H1 (cell line): ENCODE results near the gene KLHL28. TPM values are rescaled to one million over a fixed set of nuclear protein-coding genes. Genes with fewer than 3 reads are reported as not detected.

ENCODE experiments used
- CTCF ChIA-PET: fragments of 300-600 bp; sonication (Branson Sonifier 250); formaldehyde crosslinking; loops from one replicate; lab custom pipeline; 2021; ENCODE audit not compliant: partially characterized antibody; lab: Charles Lee
- POLR2A ChIA-PET: fragments of 300-600 bp; sonication (Branson Sonifier 250); formaldehyde crosslinking; loops from one replicate; lab custom pipeline; 2021; ENCODE audit warnings: inconsistent platforms; ENCODE audit not compliant: partially characterized antibody; lab: Charles Lee
- DNase-seq, 2 experiments: peaks; one replicate each; pipeline versions ENCODE4 v3.0.0 to v3.0.0-alpha.2; 2010 to 2022; ENCODE audit warnings: low spot score in 2 of 2, low read depth in 1 of 2, mixed read lengths in 1 of 2
- FAIRE-seq: peaks from 2 replicates; lab custom pipeline; 2011; peaks lifted over from hg19 to GRCh38; lab: Jason Lieb, UNC
- H2AFZ ChIP-seq: 2 replicates; pipeline ENCODE4 v1.8.1; 2012; ENCODE audit warnings: low read length, inconsistent platforms
- H2AK5ac ChIP-seq: 2 replicates; pipeline ENCODE4 v1.6.1; 2013; ENCODE audit warnings: low read depth, low read length
- H2BK120ac ChIP-seq: replicated peaks from 2 replicates; pipeline ENCODE3; 2013; ENCODE audit warnings: low read depth, low read length, inconsistent platforms
- H2BK12ac ChIP-seq: 2 replicates; pipeline ENCODE4 v1.6.1; 2013; ENCODE audit warnings: low read depth, low read length
- H2BK15ac ChIP-seq: 2 replicates; pipeline ENCODE4 v1.6.1; 2013; ENCODE audit warnings: low read length
- H2BK20ac ChIP-seq: 2 replicates; pipeline ENCODE4 v1.6.1; 2013; ENCODE audit warnings: low read length
- H2BK5ac ChIP-seq: 2 replicates; pipeline ENCODE4 v1.6.1; 2013; ENCODE audit warnings: low read depth, low read length
- H3K14ac ChIP-seq: 2 replicates; pipeline ENCODE4 v1.6.1; 2013; ENCODE audit warnings: inconsistent platforms; ENCODE audit not compliant: insufficient read length
- H3K18ac ChIP-seq: 2 replicates; pipeline ENCODE4 v1.6.1; 2013; ENCODE audit warnings: low read length; ENCODE audit errors: extremely low read depth
- H3K23ac ChIP-seq: 2 replicates; pipeline ENCODE4 v1.6.1; 2013; ENCODE audit warnings: inconsistent platforms; ENCODE audit not compliant: insufficient read length
- H3K23me2 ChIP-seq: 2 replicates; pipeline ENCODE4 v1.6.1; 2013; ENCODE audit warnings: low read depth, low read length
- H3K27ac ChIP-seq: 2 replicates; pipeline ENCODE4 v1.6.1; 2011; ENCODE audit warnings: low read depth, low read length, inconsistent platforms
- H3K27me3 ChIP-seq, 4 experiments: replicated peaks in 1 of 4; 1 replicate in 1 of 4; 2 replicates in 3 of 4; pipeline versions ENCODE4 v1.6.1 to v1.8.1; 2011 to 2013; ENCODE audit warnings: low read length in 3 of 4, mild to moderate bottlenecking in 3 of 4, inconsistent platforms in 2 of 4, mixed read lengths in 2 of 4, moderate library complexity in 1 of 4; ENCODE audit not compliant: control insufficient read depth in 3 of 4, insufficient read depth in 3 of 4; ENCODE audit errors: extremely low read depth in 1 of 4
- H3K36me3 ChIP-seq, 4 experiments: 2 replicates each; pipeline versions ENCODE4 v1.6.1 to v1.8.1; 2011 to 2013; ENCODE audit warnings: mild to moderate bottlenecking in 4 of 4, low read length in 3 of 4, moderate library complexity in 2 of 4, control low read depth in 1 of 4, inconsistent platforms in 1 of 4; ENCODE audit not compliant: insufficient read depth in 4 of 4, control insufficient read depth in 2 of 4
- H3K4ac ChIP-seq: replicated peaks from 2 replicates; pipeline ENCODE3; 2013; ENCODE audit warnings: low read length, low read depth, mixed read lengths, inconsistent platforms; ENCODE audit not compliant: insufficient read length
- H3K4me1 ChIP-seq, 4 experiments: replicated peaks in 1 of 4; 1 replicate in 1 of 4; 2 replicates in 3 of 4; pipeline versions ENCODE4 v1.6.1 to v1.8.1; 2011 to 2013; ENCODE audit warnings: low read length in 3 of 4, inconsistent platforms in 2 of 4, mixed read lengths in 1 of 4; ENCODE audit not compliant: insufficient read depth in 4 of 4, control insufficient read depth in 3 of 4
- H3K4me2 ChIP-seq, 2 experiments: 2 replicates each; pipeline versions ENCODE4 v1.6.1 to v1.8.1; 2011 to 2013; ENCODE audit warnings: low read depth in 2 of 2, low read length in 2 of 2, control low read depth in 1 of 2, inconsistent platforms in 1 of 2, mild to moderate bottlenecking in 1 of 2; ENCODE audit not compliant: insufficient read depth in 1 of 2
- H3K4me3 ChIP-seq, 4 experiments: fragments of 200-600, 300-600 bp in 1 of 4; sonication (generic), shearing (Covaris generic), sonication (Bioruptor Twin) in 1 of 4; 2 replicates each; pipeline versions ENCODE4 v1.5.1 to v1.8.1; 2011 to 2016; ENCODE audit warnings: low read length in 4 of 4, low read depth in 3 of 4, control low read depth in 2 of 4, inconsistent platforms in 2 of 4, mild to moderate bottlenecking in 2 of 4, mixed read lengths in 1 of 4, moderate library complexity in 1 of 4; ENCODE audit not compliant: insufficient read depth in 2 of 4; ENCODE audit errors: extremely low read depth in 1 of 4
- H3K56ac ChIP-seq: replicated peaks from 2 replicates; pipeline ENCODE3; 2013; ENCODE audit warnings: low read depth, mild to moderate bottlenecking, mixed read lengths, low read length, inconsistent platforms; ENCODE audit not compliant: insufficient read length
- H3K79me1 ChIP-seq: 2 replicates; pipeline ENCODE4 v1.6.1; 2013; ENCODE audit warnings: low read depth, low read length, control low read depth
- H3K79me2 ChIP-seq, 2 experiments: 2 replicates each; pipeline versions ENCODE4 v1.6.1 to v1.8.1; 2012 to 2013; ENCODE audit warnings: low read length in 2 of 2, mild to moderate bottlenecking in 2 of 2, inconsistent platforms in 1 of 2; ENCODE audit not compliant: insufficient read depth in 2 of 2, control insufficient read depth in 1 of 2
- H3K9ac ChIP-seq, 4 experiments: replicated peaks in 1 of 4; 1 replicate in 1 of 4; 2 replicates in 3 of 4; pipeline versions ENCODE4 v1.6.1 to v1.8.1; 2011 to 2013; ENCODE audit warnings: low read depth in 3 of 4, low read length in 3 of 4, control low read depth in 2 of 4, mild to moderate bottlenecking in 2 of 4, moderate library complexity in 2 of 4, inconsistent platforms in 1 of 4; ENCODE audit errors: extremely low read depth in 1 of 4
- H3K9me3 ChIP-seq, 2 experiments: 2 replicates each; pipeline versions ENCODE4 v1.6.1 to v1.8.1; 2012 to 2013; ENCODE audit warnings: mild to moderate bottlenecking in 2 of 2, moderate library complexity in 2 of 2, control low read depth in 1 of 2, inconsistent platforms in 1 of 2, low read depth in 1 of 2, low read length in 1 of 2, mixed read lengths in 1 of 2; ENCODE audit not compliant: insufficient read depth in 2 of 2
- H4K20me1 ChIP-seq, 2 experiments: replicated peaks in 1 of 2; 2 replicates each; pipeline versions ENCODE3 to v1.8.1; 2011 to 2013; ENCODE audit warnings: inconsistent platforms in 2 of 2, low read length in 2 of 2, mild to moderate bottlenecking in 1 of 2; ENCODE audit not compliant: insufficient read depth in 2 of 2, control insufficient read depth in 1 of 2
- H4K5ac ChIP-seq: 2 replicates; pipeline ENCODE4 v1.6.1; 2013; ENCODE audit warnings: low read length, low read depth, mixed read lengths, inconsistent platforms; ENCODE audit not compliant: insufficient read length
- H4K8ac ChIP-seq: 2 replicates; pipeline ENCODE4 v1.8.0; 2013; ENCODE audit warnings: mild to moderate bottlenecking, moderate library complexity, low read length, inconsistent platforms; ENCODE audit not compliant: insufficient read depth; ENCODE audit errors: extremely low read depth
- H4K91ac ChIP-seq: replicated peaks from 2 replicates; pipeline ENCODE3; 2013; ENCODE audit warnings: low read length, mixed read lengths, inconsistent platforms; ENCODE audit not compliant: insufficient read length
- CEBPB ChIP-seq: IDR thresholded peaks from 2 replicates; pipeline ENCODE4 v1.6.1; 2012; ENCODE audit warnings: low read depth, low read length
- EZH2 ChIP-seq: fragments of 200-600 bp; sonication (generic); IDR thresholded peaks from 2 replicates; pipeline ENCODE4 v1.7.1; 2012; ENCODE audit warnings: low read depth, mild to moderate bottlenecking, moderate library complexity, low read length, inconsistent platforms; ENCODE audit not compliant: severe bottlenecking
- MAX ChIP-seq: IDR thresholded peaks from 2 replicates; pipeline ENCODE4 v1.6.1; 2012; ENCODE audit warnings: inconsistent platforms
- POU5F1 ChIP-seq: IDR thresholded peaks from 2 replicates; pipeline ENCODE4 v1.6.1; 2011; ENCODE audit warnings: low read depth, mild to moderate bottlenecking, low read length, moderate library complexity
- RAD21 ChIP-seq, 2 experiments: IDR thresholded peaks in 1 of 2; conservative IDR thresholded peaks in 1 of 2; 2 replicates each; pipeline ENCODE4 v1.6.1; 2011; ENCODE audit warnings: low read depth in 2 of 2, low read length in 2 of 2, improper control_type of control experiment in 1 of 2, inconsistent platforms in 1 of 2, mild to moderate bottlenecking in 1 of 2, moderate library complexity in 1 of 2
- WGBS, 2 experiments: shearing (Covaris generic) in 1 of 2; methylation state at CpG; one replicate each; pipeline versions ENCODE4 v1.1.6 to v1.1.7; 2013 to 2015; ENCODE audit warnings: low lambda C conversion rate in 2 of 2, mixed read lengths in 2 of 2, inconsistent platforms in 1 of 2, low coverage in 1 of 2, missing lambda C conversion rate in 1 of 2; ENCODE audit not compliant: insufficient replicate concordance in 2 of 2, insufficient coverage in 1 of 2, insufficient read length in 1 of 2; ENCODE audit errors: extremely low coverage in 1 of 2, missing lambda C conversion rate in 1 of 2; 5-methylcytosine and 5-hydroxymethylcytosine counted together
- polyA plus RNA-seq, 7 experiments: library from polyadenylated mRNA; depleted of rRNA in 3 of 7; stranded (reverse) in 5 of 7; unstranded in 2 of 7; fragments of >200 nt in 5 of 7; fragments of 200-250 nt in 2 of 7; gene quantifications; 1 replicate in 5 of 7; 2 replicates in 1 of 7; 4 replicates in 1 of 7; pipeline versions ENCODE4 v1.2.1 to v1.2.3, GENCODE V29; 2011 to 2013; ENCODE audit warnings: missing spikeins in 2 of 7, mixed read lengths in 2 of 7
- total RNA-seq: library from RNA; stranded (reverse); fragmentation: NEBNext Ultra II Directional; extraction: Animal tissue kit (Norgen Biotek cat#: 25700); gene quantifications from 2 replicates; pipeline ENCODE4 v1.2.1, GENCODE V29; 2021

Gene KLHL28
- total and polyA plus RNA-seq, 2 of the 8 experiments (the other 6 are each of a cell fraction or from before 2014, with no cell fraction given): 3.3 to 10.5 TPM

GRCh38 chr14:44963775-44964380 is 2.1 kb upstream of the KLHL28 start:
- Histone ChIP-seq H3K9ac (peak overlapping the region in 3 of 4 experiments; percentile 35 to 71 (median 44); a peak in 2 of 7 replicates), H3K4me3 (peak overlapping the region; percentile 84 to 98 (median 94)), H4K91ac (no peak overlapping the region), H3K79me1 (no peaks in the 10 kb centered on the region; the same call in 1 of the 2 replicates), H3K56ac (no peak overlapping the region), H4K8ac (no peak overlapping the region), H3K27me3 (no peaks in the 10 kb centered on the region), H3K9me3 (no peaks in the 10 kb centered on the region), H3K27ac (no peak overlapping the region), H2BK12ac (no peak overlapping the region), H2BK15ac (no peak overlapping the region), H4K5ac (no peak overlapping the region), H2BK120ac (no peak overlapping the region), H3K36me3 (no peaks in the 10 kb centered on the region), H3K14ac (no peak overlapping the region), H2AFZ (no peak overlapping the region), H3K79me2 (peaks cover 12 to 84% of the 10 kb centered on the region in 2 experiments), H3K18ac (no peak overlapping the region), H3K4me1 (peaks cover 0 to 8% (median 3%) of the 10 kb centered on the region in 4 experiments; a peak in 2 of 7 replicates), H3K4me2 (peak overlapping the region; percentile 85 to 92), H3K23me2 (peaks cover 13% of the 10 kb centered on the region), H3K4ac (no peak overlapping the region), H3K23ac (no peak overlapping the region), H2BK5ac (no peak overlapping the region), H2BK20ac (no peak overlapping the region), H2AK5ac (no peak overlapping the region), H4K20me1 (peaks cover 0 to 7% of the 10 kb centered on the region in 2 experiments)
- POLR2A ChIA-PET: interaction anchor here (1.1 to 1.5 kb wide), 3 partner anchors 13 to 123 kb away, joined by 3 to 4 read pairs (median 3); no protein-coding TSS in a partner anchor
- CTCF ChIA-PET: interaction anchor here (1.1 to 2.1 kb wide), 2 partner anchors 15 to 64 kb away, joined by 3 to 7 read pairs; no protein-coding TSS in a partner anchor
- no peak for TF ChIP-seq EZH2
- TF ChIP-seq RAD21 (IDR thresholded peaks at IDR 0.05 in 1 of 2, conservative IDR thresholded peaks at IDR 0.05 in 1 of 2; ENCODE audit: low read depth in 2 of 2, low read length in 2 of 2): no peak
- TF ChIP-seq CEBPB: no peak
- 0 out of 2 replicates have a peak, but pooled peaks have one; percentile 15 for TF ChIP-seq MAX
- no peak for TF ChIP-seq POU5F1
- WGBS, 2 experiments: 39% methylated on average over 7 of the region's 7 CpGs; no CpG with 5 or more reads in 1 of the 2 experiments
- FAIRE-seq: no peak
- DNase-seq: no peak
